ENCODE results near the gene CAND1.

DNA sequence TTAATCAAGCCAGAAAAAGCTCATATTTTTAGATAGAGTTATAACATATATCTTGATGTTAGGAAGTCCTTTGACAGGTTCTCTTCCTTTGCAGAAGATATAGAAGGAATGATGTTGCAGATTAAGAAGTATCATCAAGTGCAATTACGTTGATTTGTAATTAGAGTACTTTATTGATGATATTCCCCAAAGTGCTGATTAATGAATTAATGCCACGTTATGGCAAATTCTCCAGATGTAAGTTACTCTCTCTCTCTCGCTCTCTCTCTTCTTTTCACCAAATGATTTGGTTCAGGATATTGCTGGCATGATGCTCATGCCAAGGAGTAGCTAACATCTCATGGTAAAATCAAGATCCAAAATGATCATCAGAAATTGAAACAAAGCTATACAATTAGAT, 18.1 kb upstream of the CAND1 start:
- TF ChIP-seq FOXM1 (IDR thresholded peaks at IDR 0.05; ENCODE audit: borderline replicate concordance) = no peak
- TF ChIP-seq FOXK2 (IDR thresholded peaks at IDR 0.05) = no peak
- no peak for TF ChIP-seq SUZ12 (IDR thresholded peaks at IDR 0.05)
- TF ChIP-seq HDGF (IDR thresholded peaks at IDR 0.05; ENCODE audit: borderline replicate concordance) = no peak
- no peak for TF ChIP-seq FOXA1 (IDR thresholded peaks at IDR 0.05)
- no peak for TF ChIP-seq ARNT (IDR thresholded peaks at IDR 0.05)
- no peak for TF ChIP-seq ZNF384 (IDR thresholded peaks at IDR 0.05)
- TF ChIP-seq SP1 (IDR thresholded peaks at IDR 0.05) = no peak
- no peak for TF ChIP-seq BHLHE40 (IDR thresholded peaks at IDR 0.05; ENCODE audit: borderline replicate concordance)
- TF ChIP-seq NFRKB (IDR thresholded peaks at IDR 0.05) = no peak
- TF ChIP-seq L3MBTL2 (conservative IDR thresholded peaks at IDR 0.05) = no peak
